ENCODE data around the gene NFKBIA. TPM values are rescaled to one million over a fixed set of nuclear protein-coding genes. Genes with fewer than 3 reads are reported as not detected.
A peak's percentile ranks its signal among the peaks of the same experiment; 100 is the strongest.
"Not testable (repeated sequence)": the region's sequence is repeated elsewhere in the genome, so short reads cannot be mapped to it uniquely, and the experiment has no call there.

Gene NFKBIA
- total RNA-seq, 1 donor from 2014 or later, result 331 TPM

- Histone ChIP-seq H3K36me3 (no peaks in the 10 kb centered on the region), H3K27ac (peak overlapping the region; percentile 44), H3K4me1 (peaks cover 9% of the 10 kb centered on the region), H3K9me3 (peaks cover 6% of the 10 kb centered on the region), H3K27me3 (ENCODE audit: low read depth) (no peaks in the 10 kb centered on the region), H3K4me3 (no peak overlapping the region)
- ATAC-seq (peak; percentile 86 to 90), DNase-seq (peak; percentile 71)
- intact Hi-C loops (cut with DNase I), result no loop called here
- TF ChIP-seq CTCF (IDR thresholded peaks at IDR 0.05), result no peak
Observed at GRCh38 chr14:35374263-35374712, 30.3 kb downstream of the NFKBIA start.

GRCh38 chr14:35373208-35373607, 31.3 kb downstream of the NFKBIA start:
- ATAC-seq, result not testable (repeated sequence)

GRCh38 chr14:35370969-35371368, 33.6 kb downstream of the NFKBIA start:
- ATAC-seq (no peak), DNase-seq (no peak)
- intact Hi-C loops (cut with DNase I), result no loop called here
- Histone ChIP-seq H3K36me3 (no peaks in the 10 kb centered on the region), H3K4me3 (no peak overlapping the region), H3K27me3 (ENCODE audit: low read depth) (no peaks in the 10 kb centered on the region), H3K9me3 (peaks cover 6% of the 10 kb centered on the region), H3K27ac (no peak overlapping the region), H3K4me1 (peaks cover 13% of the 10 kb centered on the region)
- no peak for TF ChIP-seq CTCF (IDR thresholded peaks at IDR 0.05)

More at GRCh38 chr14:35373208-35373607, 31.3 kb downstream of the NFKBIA start:
- H3K4me3 ChIP-seq; H3K27me3 ChIP-seq (ENCODE audit: low read depth); intact Hi-C loops (cut with DNase I); H3K4me1 ChIP-seq; H3K27ac ChIP-seq; H3K9me3 ChIP-seq; H3K36me3 ChIP-seq: not testable (repeated sequence)
- peak; percentile 15 for DNase-seq

- H3K36me3 ChIP-seq, result no peaks in the 10 kb centered on the region
- intact Hi-C loops (cut with DNase I), result no loop called here
- peaks cover 6% of the 10 kb centered on the region for H3K9me3 ChIP-seq
- DNase-seq, result peak; percentile 46
- no peak overlapping the region for H3K27ac ChIP-seq
- ATAC-seq, result no peak
- no peak overlapping the region for H3K4me3 ChIP-seq
- H3K4me1 ChIP-seq, result peaks cover 22% of the 10 kb centered on the region
- H3K27me3 ChIP-seq (ENCODE audit: low read depth), result no peaks in the 10 kb centered on the region
- TF ChIP-seq CTCF (IDR thresholded peaks at IDR 0.05), result no peak
Observed at GRCh38 chr14:35369701-35370191, 34.8 kb downstream of the NFKBIA start.

- ATAC-seq, result no peak
- intact Hi-C loops (cut with DNase I), result no loop called here
- H3K36me3 ChIP-seq, result no peaks in the 10 kb centered on the region
- no peaks in the 10 kb centered on the region for H3K27me3 ChIP-seq (ENCODE audit: low read depth)
- H3K27ac ChIP-seq, result no peak overlapping the region
- TF ChIP-seq CTCF (IDR thresholded peaks at IDR 0.05), result no peak
- peak; percentile 41 for DNase-seq
- peaks cover 6% of the 10 kb centered on the region for H3K9me3 ChIP-seq
- H3K4me1 ChIP-seq, result peaks cover 19% of the 10 kb centered on the region
- no peak overlapping the region for H3K4me3 ChIP-seq
Observed at GRCh38 chr14:35368583-35369392, 35.8 kb downstream of the NFKBIA start.

GRCh38 chr14:35368139-35368460, 36.4 kb downstream of the NFKBIA start:
- ATAC-seq, result no peak
- Histone ChIP-seq H3K4me3 (no peak overlapping the region), H3K9me3 (peaks cover 6% of the 10 kb centered on the region), H3K27me3 (ENCODE audit: low read depth) (no peaks in the 10 kb centered on the region), H3K36me3 (no peaks in the 10 kb centered on the region), H3K27ac (no peak overlapping the region), H3K4me1 (peaks cover 26% of the 10 kb centered on the region)
- intact Hi-C loops (cut with DNase I), result no loop called here
- peak; percentile 20 for DNase-seq
- TF ChIP-seq CTCF (IDR thresholded peaks at IDR 0.05), result no peak
